Panc1 (cell line): ENCODE measurements around the gene BCAS3. TPM values are rescaled to one million over a fixed set of nuclear protein-coding genes. Genes with fewer than 3 reads are reported as not detected.
A peak's percentile ranks its signal among the peaks of the same experiment; 100 is the strongest.

Experiments
- ATAC-seq: fragments of 200-7000 bp; cut with Tn5 transposase; 2 replicates; pipeline ENCODE4 v1.9.1; 2020; ENCODE audit warnings: mild to moderate bottlenecking, moderate library complexity
- BruUV-seq: library from RNA; stranded (reverse); fragments of 400-500 nt; replicated peaks from 2 replicates; lab custom pipeline; 2021; lab: Mats Ljungman, UMichigan
- CTCF ChIA-PET: fragments of 300-600 bp; sonication (Branson Sonifier 250); formaldehyde crosslinking; loops from one replicate; lab custom pipeline; 2022; ENCODE audit warnings: antibody characterized with exemption; lab: Charles Lee
- POLR2A ChIA-PET: fragments of 300-600 bp; sonication (Branson Sonifier 250); formaldehyde crosslinking; loops from one replicate; lab custom pipeline; 2022; ENCODE audit warnings: antibody characterized with exemption; lab: Charles Lee
- DNase-seq: peaks from one replicate; pipeline ENCODE4 v3.0.0-alpha.2; 2010; ENCODE audit warnings: low read depth, low spot score
- H3K27ac ChIP-seq: 2 replicates; pipeline ENCODE4 v1.5.1; 2011; ENCODE audit warnings: mild to moderate bottlenecking, low read length, inconsistent platforms
- H3K27me3 ChIP-seq: fragments of 200-500 bp; sonication (Bioruptor generic); 2 replicates; pipeline ENCODE4 v1.6.0; 2014; ENCODE audit warnings: low read length, inconsistent platforms; ENCODE audit not compliant: control insufficient read depth, insufficient read depth
- H3K36me3 ChIP-seq: fragments of 200-500 bp; sonication (Bioruptor generic); 2 replicates; pipeline ENCODE4 v1.5.1; 2014; ENCODE audit warnings: inconsistent platforms, mild to moderate bottlenecking, low read length, moderate library complexity; ENCODE audit not compliant: control insufficient read depth, insufficient read depth
- H3K4me1 ChIP-seq: 2 replicates; pipeline ENCODE4 v1.5.1; 2011; ENCODE audit warnings: inconsistent platforms, mild to moderate bottlenecking, low read length, moderate library complexity; ENCODE audit not compliant: control insufficient read depth, insufficient read depth
- H3K4me3 ChIP-seq, 2 experiments: 2 replicates each; pipeline ENCODE4 v1.5.1; 2011 to 2012; ENCODE audit warnings: low read depth in 2 of 2, low read length in 2 of 2, mild to moderate bottlenecking in 2 of 2, inconsistent platforms in 1 of 2, moderate library complexity in 1 of 2
- H3K9me3 ChIP-seq: fragments of 200-500 bp; sonication (Bioruptor generic); 2 replicates; pipeline ENCODE4 v1.5.1; 2014; ENCODE audit warnings: low read depth, mild to moderate bottlenecking, inconsistent platforms, low read length, moderate library complexity; ENCODE audit not compliant: control insufficient read depth, insufficient read depth
- CTCF ChIP-seq: fragments of 450-650 bp; IDR thresholded peaks from 2 replicates; pipeline ENCODE4 v1.5.1; 2017; ENCODE audit warnings: mild to moderate bottlenecking
- POLR2AphosphoS5 ChIP-seq: IDR thresholded peaks from 2 replicates; pipeline ENCODE4 v1.6.1; 2012; ENCODE audit warnings: mild to moderate bottlenecking, low read depth, low read length, moderate library complexity
- REST ChIP-seq, 2 experiments: IDR thresholded peaks; 2 replicates each; pipeline ENCODE4 v1.6.1; 2011 to 2012; ENCODE audit warnings: low read depth in 2 of 2, control low read depth in 1 of 2, low read length in 1 of 2, mild to moderate bottlenecking in 1 of 2, moderate library complexity in 1 of 2; ENCODE audit not compliant: insufficient read depth in 1 of 2
- SIN3A ChIP-seq: IDR thresholded peaks from 2 replicates; pipeline ENCODE4 v1.6.1; 2012; ENCODE audit warnings: low read depth, mild to moderate bottlenecking, low read length, moderate library complexity, borderline replicate concordance; ENCODE audit not compliant: insufficient read depth
- TCF7L2 ChIP-seq: IDR thresholded peaks from 2 replicates; pipeline ENCODE4 v1.6.1; 2011; ENCODE audit warnings: mild to moderate bottlenecking, low read depth, low read length, inconsistent platforms
- in situ Hi-C: cut with HindIII; loops from 2 replicates; pipeline ENCODE4 v1.10.0; 2016; ENCODE audit warnings: low sequenced_read_pairs, low pct_unique_long_range_greater_than_20kb
- intact Hi-C: fragments of 100-400 bp; cut with micrococcal nuclease; formaldehyde crosslinking; loops from one replicate; pipeline ENCODE4 v1.10.0; 2022; ENCODE audit not compliant: unreplicated experiment
- total RNA-seq: library from RNA; stranded (reverse); gene quantifications from one replicate; pipeline ENCODE4 v1.2.1, GENCODE V29; 2021; ENCODE audit not compliant: unreplicated experiment

Gene BCAS3
- total RNA-seq, 1 experiment from 2014 or later = 9.3 TPM

GRCh38 chr17:61057257-61057656, 379.6 kb downstream of the BCAS3 start:
- ChIA-PET POLR2A (no interaction called here), CTCF (no interaction called here)
- Histone ChIP-seq H3K27me3 (no peaks in the 10 kb centered on the region), H3K9me3 (no peaks in the 10 kb centered on the region), H3K36me3 (no peaks in the 10 kb centered on the region), H3K4me1 (0 out of 2 replicates have a peak, but pooled peaks cover 4% of the 10 kb centered on the region), H3K27ac (no peak overlapping the region; the same call in 1 of the 2 replicates), H3K4me3 (no peak overlapping the region)
- TF ChIP-seq TCF7L2 = no peak
- TF ChIP-seq REST (IDR thresholded peaks at IDR 0.05; ENCODE audit: insufficient read depth in 1 of 2, low read depth in 2 of 2, low read length in 1 of 2) = no peak
- no peak for TF ChIP-seq CTCF
- TF ChIP-seq POLR2AphosphoS5 = no peak
- no peak for TF ChIP-seq SIN3A
- intact Hi-C loops = no loop called here
- no peak for DNase-seq
- in situ Hi-C loops = no loop called here
- no peak for ATAC-seq
- BruUV-seq = no TSS peak

- no peaks in the 10 kb centered on the region for H3K27me3 ChIP-seq
- peak overlapping the region; percentile 58 for H3K27ac ChIP-seq
- no peak overlapping the region for H3K4me3 ChIP-seq
- BruUV-seq = no TSS peak
- intact Hi-C loops (no loop called here), in situ Hi-C loops (no loop called here)
- H3K36me3 ChIP-seq = no peaks in the 10 kb centered on the region
- no peaks in the 10 kb centered on the region for H3K9me3 ChIP-seq
- TF ChIP-seq SIN3A (no peak), TCF7L2 (no peak), POLR2AphosphoS5 (no peak), CTCF (no peak), REST (IDR thresholded peaks at IDR 0.05; ENCODE audit: insufficient read depth in 1 of 2, low read depth in 2 of 2, low read length in 1 of 2) (no peak)
- POLR2A ChIA-PET = interaction anchor here (0.5 kb wide), 1 partner anchor 365 kb away, joined by 5 read pairs; no protein-coding TSS in a partner anchor
- DNase-seq (no peak), ATAC-seq (no peak)
- CTCF ChIA-PET = no interaction called here
- H3K4me1 ChIP-seq = 0 out of 2 replicates have a peak, but pooled peaks cover 4% of the 10 kb centered on the region
These were observed 380.4 kb downstream of the BCAS3 start for GRCh38 chr17:61058066-61058465.
